HG03108 (cell line): ENCODE data around the gene CFDP1.
A peak's percentile ranks its signal among the peaks of the same experiment; 100 is the strongest.

Experiments used
- ATAC-seq: cut with Tn5 transposase; IDR thresholded peaks from one replicate; pipeline ENCODE4 v1.9.1; 2021; ENCODE audit warnings: moderate library complexity; ENCODE audit not compliant: unreplicated experiment

CFDP1 gene

DNA sequence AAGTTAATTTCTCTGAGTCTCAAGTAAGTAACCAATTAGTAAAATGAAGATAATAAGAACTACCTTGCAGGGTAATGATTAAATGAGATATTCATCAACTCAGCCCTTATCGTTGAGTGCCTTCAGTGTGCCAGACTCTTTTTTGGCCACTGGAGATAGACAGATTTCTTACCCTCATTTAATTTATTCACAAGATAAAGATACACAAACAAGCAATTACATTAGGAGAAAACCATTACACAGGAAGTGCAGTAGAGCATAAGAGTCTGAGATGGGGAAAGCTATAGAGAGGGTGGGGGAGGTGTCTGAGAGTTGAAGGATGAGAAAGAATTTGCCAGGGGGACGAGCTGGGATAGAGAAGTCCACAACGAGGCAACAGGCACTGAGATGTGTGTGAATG, 109.4 kb downstream of the CFDP1 start:
- no peak for ATAC-seq

DNA sequence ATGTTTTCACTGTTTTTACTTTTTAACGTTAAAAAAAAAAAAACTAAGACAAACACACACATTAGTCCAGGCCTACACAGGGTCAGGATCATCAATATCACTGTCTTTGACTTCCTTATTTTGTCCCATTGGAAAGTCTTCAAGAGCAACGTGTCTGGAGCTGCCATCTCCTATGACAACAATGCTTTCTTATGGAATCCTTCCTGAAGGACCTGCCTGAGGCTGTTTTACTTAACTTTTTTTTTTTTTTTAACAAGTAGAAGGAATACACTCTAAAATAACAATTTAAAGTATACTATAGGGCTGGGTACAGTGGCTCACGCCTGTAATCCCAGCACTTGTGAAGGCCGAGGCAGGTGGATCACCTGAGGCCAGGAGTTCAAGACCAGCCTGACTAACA, 110.1 kb downstream of the CFDP1 start:
- ATAC-seq, result no peak

- no peak for ATAC-seq
Observed at GRCh38 chr16:75322740-75323139, 110.6 kb downstream of the CFDP1 start.

- ATAC-seq, result no peak
Observed at GRCh38 chr16:75320435-75320834, 112.9 kb downstream of the CFDP1 start.

GRCh38 chr16:75319513-75320411, 113.5 kb downstream of the CFDP1 start:
- ATAC-seq, result peak; percentile 71

- no peak for ATAC-seq
Observed at GRCh38 chr16:75318737-75319136, 114.6 kb downstream of the CFDP1 start.

- ATAC-seq, result no peak
Observed at GRCh38 chr16:75317532-75317931, 115.8 kb downstream of the CFDP1 start.

- ATAC-seq, result no peak
Observed at GRCh38 chr16:75317101-75317522, 116.2 kb downstream of the CFDP1 start.

GRCh38 chr16:75315539-75316306, 117.6 kb downstream of the CFDP1 start:
- no peak for ATAC-seq

GRCh38 chr16:75312875-75313274, 120.4 kb downstream of the CFDP1 start:
- no peak for ATAC-seq

DNA sequence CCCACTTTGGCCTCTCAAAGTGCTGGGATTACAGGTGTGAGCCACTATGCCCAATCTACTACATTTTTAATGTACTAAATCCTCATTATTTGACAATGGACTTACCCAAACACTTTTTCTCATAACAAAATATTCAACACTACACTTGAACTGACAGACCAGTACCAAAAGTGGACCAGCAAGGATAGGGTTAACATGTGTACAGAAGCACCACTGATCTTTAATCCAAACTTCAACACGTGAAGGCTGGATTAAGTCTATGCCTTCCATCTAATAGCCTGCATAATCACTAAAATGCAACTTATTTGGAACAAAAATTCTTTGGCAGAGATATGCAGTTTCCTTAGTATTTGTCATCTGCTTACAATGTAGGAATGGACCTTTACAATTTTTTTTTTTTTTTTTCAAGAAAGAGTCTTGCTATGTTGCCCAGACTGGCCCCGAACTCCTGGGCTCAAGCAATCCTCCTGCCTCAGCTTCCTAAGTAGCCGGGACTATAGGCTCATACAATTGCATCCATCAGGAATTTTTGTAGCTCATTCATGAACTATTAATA, 121.8 kb downstream of the CFDP1 start:
- ATAC-seq, result no peak

- ATAC-seq, result no peak
Observed at GRCh38 chr16:75310541-75310940, 122.8 kb downstream of the CFDP1 start.

DNA sequence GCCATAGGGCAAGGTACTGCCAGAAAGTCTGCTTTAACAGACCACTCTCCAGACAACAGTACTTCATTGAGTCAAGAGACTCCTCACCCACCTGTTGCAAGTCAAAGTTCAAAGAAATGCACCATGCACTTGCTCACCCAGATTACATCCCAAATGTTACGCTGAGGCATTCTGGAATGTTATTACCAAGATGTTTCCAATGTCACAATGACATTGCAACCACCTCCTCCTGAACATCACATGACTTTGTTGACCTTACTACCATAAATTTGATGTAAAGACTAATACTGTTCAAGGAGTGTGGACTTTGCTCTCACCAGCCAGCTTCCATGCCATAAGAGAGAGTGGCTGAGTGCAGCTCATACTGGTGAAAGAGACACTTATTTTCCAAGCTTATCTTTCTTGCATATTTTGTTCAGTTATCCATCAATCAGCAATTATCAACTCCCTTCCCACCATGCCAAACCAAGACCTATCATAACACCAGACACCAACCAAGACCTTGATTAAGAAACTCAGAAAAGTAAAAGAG, 123.3 kb downstream of the CFDP1 start:
- no peak for ATAC-seq

DNA sequence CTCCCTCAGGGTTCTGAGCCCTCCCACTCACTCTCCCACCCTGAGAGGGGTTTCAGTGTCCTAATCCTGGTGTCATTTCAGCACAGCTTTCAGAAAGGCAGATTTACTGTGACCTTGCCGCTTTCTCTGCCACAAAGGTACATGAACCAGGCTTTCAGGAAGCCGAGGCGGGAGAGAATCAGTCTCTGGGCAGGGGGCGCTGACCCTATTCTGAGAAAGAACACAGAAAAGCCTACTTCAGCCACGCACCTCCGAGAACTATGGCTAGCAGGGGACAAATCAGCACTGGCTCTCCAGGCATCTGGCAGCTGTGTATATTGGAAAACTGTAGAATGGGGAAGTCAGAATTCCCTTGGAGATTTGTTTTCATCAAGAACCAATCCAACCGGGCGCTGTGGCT, 124.1 kb downstream of the CFDP1 start:
- no peak for ATAC-seq

DNA sequence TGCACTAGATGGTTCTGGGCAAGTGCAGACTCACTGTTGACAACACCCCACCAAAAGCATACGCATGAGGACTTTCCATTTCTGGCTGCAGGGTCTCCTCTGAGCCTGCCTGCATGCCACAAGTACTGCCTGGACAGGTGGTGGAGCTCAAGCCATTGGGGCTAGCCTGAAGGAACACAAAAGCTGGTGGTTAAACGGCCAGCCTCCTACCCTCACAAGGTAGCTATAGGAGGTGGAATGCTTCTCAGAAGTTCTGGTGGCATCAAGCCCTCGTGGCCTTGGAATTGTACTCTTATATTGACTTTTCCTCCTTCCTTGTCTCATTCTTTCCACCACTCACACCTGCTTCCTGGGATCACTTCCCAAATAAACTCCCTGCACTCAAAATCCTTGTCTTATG, 125.3 kb downstream of the CFDP1 start:
- ATAC-seq, result no peak

DNA sequence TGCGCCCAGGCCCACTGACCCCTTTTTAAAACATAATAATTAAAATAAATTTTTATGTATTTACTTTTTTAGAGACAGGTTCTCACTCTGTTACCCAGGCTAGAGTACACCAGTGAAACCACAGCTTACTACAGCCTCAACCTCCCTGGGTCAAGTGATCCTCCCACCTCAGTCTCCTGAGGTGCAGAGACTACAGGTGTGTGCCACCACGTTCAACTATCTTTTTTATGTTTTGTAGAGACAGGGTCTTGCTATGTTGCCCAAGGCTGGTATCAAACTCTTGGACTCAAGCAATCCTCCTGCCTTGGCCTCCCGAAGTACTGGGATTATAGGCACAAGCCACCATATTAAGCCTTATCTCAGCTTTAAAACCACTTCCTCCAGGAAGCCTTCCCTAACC, 125.8 kb downstream of the CFDP1 start:
- no peak for ATAC-seq

GRCh38 chr16:75306099-75306762, 127.1 kb downstream of the CFDP1 start:
- no peak for ATAC-seq

DNA sequence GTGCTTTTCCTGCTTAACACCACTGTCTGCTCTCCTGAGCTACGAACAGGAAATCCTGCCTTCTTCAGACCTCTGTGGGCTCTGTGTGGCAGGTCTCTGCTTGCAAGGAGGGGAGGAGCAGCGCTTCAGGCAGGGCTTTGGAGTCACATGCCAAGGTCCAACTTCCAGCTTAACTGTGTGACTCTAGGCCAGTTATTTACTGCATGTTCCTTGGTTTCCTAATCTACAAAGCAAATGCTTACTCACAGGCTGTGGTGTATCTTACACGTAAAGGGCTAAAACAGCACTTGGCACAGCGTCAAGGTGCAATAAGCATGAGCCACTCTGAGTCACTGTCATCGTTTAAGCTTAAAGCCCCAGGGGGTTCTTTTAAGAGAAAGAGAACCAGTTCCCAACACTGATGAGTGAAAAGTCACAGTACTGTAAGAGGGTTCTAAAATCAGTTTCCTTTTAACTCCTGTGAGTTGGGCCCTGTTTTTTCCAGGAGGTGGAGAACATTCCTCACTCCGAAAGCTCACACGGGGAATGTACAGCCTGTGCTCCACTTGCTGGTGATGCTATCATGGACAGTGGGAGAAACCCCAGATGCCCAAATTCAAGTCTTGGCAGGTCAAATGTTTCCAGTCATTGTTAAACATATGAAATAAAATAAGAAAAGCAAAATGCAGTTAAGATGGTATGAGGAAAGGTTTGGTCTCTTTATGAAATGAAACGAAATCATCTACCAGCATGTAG, 127.8 kb downstream of the CFDP1 start:
- ATAC-seq, result peak; percentile 76

DNA sequence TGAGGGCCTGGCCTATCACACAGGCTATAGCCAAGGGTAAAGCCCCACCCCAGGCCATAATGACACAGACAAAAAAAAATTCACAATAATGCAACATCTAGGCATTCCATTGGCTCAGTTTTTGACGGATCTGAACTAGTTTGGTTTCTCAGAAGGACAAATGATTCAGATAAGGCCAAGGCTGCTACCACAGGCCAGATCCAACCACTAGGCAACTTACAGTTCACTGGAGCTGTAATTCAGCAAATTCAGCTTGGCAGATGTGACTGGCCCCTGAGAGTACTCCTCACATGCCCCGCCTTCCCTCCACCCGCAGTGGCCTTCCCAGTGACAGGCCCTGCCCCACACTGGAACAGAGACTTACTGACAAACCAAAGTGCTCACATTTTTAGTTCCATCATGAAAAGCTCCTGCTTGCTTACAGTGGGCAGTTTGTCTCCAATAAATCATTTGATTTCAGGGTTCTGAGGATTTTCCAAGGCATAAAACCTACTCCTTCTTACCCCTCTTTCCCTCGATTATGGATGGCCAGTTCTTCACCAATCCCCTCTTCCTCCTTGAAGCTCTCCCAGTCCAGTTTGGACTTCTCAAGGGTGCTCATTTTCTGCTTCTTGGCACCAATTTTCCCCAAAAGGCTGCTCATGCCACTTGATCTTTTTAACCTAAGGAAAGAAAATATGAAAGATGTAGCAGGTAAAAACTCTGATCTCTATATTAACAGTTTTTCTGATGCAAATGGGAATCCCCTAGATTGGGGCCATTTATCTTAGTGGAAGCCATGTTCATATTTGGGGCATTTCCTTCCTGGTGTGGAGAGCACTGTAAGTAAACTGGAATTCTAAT, 128.6 kb downstream of the CFDP1 start:
- ATAC-seq, result no peak
